Left lobe of liver (tissue), 2 donors: Measurements from ENCODE around the gene LRRC36. TPM values are rescaled to one million over a fixed set of nuclear protein-coding genes. Genes with fewer than 3 reads are reported as not detected.

Experiments used
- ATAC-seq: fragments of 200-7000 bp; cut with Tn5 transposase; one replicate; pipeline ENCODE4 v1.9.1; 2020; ENCODE audit warnings: mild to moderate bottlenecking, moderate library complexity
- DNase-seq: peaks from one replicate; pipeline ENCODE4 v3.0.0-alpha.2; 2020; ENCODE audit warnings: low spot score
- total RNA-seq: library from RNA; stranded (reverse); gene quantifications from one replicate; pipeline ENCODE4 v1.2.1, GENCODE V29; 2021
- donor health status: DM: no; HTN: no; CAD: no; lungs with moderate emphysema.
- donor health status: DM: no; HTN: yes; CAD: no.

Gene LRRC36
- total RNA-seq, 1 donor from 2014 or later: 0.25 TPM

DNA sequence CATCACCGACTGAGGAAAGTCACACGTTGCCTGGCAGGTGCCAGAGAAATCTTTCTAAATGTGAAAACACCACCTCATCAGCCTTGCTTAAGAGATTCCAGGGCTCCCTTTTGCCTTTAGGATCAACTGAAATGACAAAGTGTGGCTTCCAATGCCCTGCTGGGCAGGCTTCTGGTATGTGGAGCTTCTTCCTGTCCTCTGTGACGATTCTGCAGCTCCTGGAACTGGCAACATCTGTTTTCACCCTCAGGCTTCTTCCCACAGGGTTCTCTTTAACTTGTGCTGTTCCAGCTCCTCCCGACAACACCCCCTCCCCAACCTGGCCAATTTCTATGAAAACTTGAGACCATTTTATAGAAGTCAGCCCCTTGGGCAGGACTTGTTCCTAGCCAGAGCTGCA, 94.4 kb downstream of the LRRC36 start:
- no peak for ATAC-seq

DNA sequence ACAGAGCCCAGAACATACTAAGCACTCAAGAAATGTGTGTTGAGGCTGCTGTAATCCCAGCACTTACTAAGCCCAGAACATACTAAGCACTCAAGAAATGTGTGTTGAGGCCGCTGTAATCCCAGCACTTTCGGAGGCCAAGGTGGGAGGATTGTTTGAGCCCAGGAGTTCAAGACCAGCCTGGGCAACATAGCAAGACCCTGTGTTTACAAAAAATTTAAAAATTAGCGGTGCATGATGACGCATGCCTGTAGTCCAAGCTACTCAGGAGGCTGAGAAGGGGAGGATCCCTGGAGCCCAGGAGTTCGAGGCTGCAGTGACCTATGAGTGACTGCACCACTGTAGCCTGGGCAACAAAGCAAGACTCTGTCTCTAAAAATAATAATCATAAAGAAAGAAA, 96.4 kb downstream of the LRRC36 start:
- DNase-seq: no peak
- ATAC-seq: no peak

More for the DNA sequence above, 94.4 kb downstream of the LRRC36 start:
- DNase-seq: no peak

DNA sequence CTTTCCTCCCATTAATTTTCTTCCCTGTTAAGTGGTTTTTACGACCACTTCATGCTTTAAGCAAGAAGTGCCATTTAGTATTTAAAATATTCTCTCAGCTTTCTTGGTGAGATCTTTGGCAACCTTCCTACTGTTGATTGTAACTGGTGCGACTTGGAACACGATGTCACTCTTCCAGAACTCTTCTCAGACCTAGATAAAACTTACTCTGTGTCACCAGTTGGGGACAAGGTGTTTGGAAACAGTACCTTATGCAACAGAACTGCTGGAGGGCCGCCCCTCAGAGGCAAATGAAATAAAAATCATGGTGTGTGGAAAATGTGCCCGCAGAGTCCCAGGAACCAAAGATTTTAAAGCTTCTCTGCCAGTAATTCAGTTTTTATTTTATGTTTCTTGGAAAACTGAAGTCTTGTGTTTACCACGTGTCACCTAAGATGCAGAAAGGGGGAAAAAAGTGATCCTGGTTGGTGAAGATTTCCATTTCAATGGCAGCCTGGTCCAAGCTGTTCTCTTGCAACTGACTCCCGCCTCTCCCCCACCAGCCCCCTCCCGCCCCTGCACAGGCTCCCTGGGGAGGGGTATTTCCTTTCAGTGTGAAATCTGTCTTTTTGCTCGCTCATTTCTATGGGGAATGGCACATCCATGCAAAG, 97.1 kb downstream of the LRRC36 start:
- no peak for DNase-seq
- ATAC-seq: no peak

DNA sequence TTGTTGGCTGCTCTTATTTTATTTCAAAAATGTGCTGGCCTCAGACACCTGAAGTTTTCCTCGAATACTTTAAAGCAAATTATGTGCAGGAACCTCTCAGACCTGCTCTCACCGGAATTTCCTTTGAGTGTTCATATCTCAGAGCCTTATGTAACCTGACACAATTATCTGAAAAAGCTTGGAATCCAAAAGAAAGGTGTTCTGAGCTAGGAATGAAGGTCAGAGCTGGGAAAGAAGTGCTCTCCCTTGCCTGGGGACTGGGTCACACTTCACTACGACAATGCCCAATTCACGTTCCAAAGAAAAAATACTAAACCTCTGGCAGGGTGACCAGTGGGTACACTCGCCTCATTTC, 97.6 kb downstream of the LRRC36 start:
- ATAC-seq (no peak), DNase-seq (no peak)

DNA sequence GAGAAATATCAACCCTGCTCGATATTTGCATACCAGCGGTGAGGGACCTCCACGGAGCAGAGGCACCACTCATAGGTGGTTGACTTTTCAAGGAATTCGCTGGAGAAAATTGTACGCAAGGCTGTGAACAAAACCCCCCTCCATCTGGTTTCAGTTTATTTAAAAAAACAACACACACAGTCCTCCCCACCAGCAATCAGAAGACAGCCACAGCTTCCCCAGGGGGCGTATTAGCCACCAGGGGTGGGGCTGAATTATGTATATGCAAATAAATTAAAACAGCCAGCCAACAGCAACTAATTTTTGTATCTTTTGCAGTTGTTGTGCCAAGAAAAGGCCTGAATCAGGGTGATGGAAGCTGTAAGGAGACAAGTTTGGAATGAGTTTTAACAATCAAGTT, 98.4 kb downstream of the LRRC36 start:
- ATAC-seq: no peak
- DNase-seq: no peak

DNA sequence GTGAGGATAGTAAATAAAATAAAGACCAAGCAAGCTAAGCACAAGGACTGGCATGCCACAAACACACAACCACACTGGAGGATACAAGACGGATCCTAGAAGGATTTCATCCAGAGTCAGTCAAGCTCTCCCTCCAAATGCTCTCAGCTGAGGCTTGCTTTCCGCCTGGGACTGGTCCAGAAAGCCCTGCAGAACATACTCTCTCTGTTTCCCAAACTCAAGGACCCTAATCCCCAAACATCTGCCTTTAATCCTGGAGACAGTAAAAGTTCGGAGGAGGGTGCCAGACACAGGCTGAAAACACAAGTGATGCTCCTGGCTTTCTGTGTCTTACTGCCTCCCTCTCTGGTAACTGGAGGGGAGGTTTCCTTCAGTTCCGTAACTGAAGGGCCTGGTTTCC, 99.0 kb downstream of the LRRC36 start:
- ATAC-seq (no peak), DNase-seq (no peak)

DNA sequence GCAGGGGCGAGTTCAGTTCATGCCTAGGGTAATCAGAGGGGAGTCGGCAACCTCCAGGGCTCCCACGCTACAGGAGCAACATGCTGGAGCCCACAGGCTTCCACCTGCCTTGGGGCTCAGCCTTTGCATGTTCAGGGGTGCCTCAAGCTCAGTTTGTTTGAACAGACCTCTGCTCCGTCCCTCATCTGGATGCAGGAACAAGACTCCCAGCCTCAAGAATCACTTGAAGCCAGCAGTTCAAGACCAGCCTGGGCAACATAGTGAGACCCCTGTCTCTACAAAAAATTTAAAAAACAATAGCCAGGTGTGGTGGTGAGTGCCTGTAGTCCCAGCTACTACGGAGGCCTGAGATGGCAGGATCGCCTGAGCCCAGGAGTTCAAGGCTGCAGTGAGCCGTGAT, 99.4 kb downstream of the LRRC36 start:
- ATAC-seq: no peak

DNA sequence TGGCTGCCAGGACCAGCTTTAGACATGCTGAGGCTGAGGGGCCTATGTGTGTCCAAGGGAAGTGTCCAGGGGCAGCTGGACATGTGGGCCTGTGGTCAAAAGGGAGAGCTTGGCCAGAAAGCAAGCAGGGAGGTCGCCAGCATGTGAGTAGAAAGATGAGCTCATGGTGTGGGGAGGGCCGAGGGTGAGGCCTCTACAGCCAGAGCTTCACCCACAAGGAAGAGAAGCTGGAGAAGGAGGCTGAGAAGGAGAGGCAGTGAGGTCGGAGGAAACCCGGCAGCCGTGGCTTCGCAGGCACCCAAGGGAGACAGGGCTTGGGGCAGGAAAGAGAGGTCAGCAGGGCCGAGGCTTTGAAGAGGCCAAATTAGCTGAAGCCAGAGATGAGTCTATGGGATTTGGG, 100.3 kb downstream of the LRRC36 start:
- ATAC-seq: no peak
- DNase-seq: no peak

More for the DNA sequence above, 99.4 kb downstream of the LRRC36 start:
- DNase-seq: no peak

DNA sequence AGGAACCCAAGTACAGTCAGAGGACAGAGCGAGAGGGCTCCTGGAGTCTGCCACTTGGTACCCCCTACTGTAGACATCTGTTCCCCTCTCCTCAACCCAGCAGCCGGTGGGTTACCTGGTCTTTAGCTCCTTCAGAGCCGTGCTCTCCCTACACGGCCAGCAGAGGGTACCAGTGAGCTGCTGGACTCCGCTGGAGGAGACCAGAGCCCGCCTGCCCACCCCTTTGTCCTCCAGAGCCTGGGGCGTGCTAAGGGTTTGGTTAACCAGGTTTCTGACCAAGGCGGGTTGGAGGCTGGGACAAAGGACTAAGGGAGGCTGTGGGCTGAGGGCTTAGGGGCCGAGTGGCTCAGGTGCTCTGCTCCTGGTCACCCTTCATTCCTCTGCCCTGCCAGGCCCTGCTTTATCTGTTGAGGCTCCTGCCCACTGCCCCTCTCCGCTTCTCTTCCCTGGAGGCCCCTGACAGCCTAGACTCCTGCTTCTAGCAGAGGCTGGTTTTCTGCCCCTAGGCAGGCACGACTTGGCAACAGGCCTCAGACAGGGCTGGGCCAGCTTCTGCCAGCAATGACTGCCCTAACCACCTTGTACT, 101.6 kb downstream of the LRRC36 start:
- peak; percentile 72 for DNase-seq
- ATAC-seq: peak; percentile 54

DNA sequence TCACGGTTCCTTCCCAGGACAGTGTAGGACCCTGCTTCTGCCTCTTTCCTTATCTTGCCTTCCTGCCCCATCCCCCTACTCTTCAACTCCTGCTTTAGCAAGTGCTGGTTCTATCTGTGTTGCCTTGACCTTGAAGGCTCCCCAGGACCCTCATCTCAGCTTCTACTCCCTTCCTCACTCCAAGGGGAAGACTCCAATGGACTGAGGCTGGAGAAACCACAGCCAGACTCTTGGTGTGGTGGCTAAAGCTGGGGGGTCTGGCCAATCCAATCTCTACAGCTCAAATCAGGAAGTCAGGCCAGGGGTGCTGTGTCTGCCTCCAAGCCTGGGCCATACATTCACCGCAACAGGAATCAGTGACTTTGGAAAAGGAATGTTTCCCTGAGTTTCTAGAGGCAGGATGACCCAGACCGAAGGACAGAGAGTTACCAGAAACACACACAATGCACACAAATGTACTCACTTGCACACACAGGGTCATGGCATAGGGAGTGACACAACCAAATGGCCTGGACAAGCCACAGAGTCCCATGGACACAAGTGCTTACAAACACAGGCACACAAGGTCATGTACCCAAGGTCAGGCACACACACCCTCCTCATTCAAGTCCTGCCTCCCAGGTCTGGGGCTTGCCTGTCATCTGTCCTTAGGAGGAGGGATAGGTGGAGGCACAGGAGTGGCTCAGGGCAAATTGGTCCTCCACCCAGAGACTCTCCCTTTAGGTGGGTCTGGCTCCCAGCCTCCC, 102.6 kb downstream of the LRRC36 start:
- ATAC-seq (no peak), DNase-seq (no peak)

DNA sequence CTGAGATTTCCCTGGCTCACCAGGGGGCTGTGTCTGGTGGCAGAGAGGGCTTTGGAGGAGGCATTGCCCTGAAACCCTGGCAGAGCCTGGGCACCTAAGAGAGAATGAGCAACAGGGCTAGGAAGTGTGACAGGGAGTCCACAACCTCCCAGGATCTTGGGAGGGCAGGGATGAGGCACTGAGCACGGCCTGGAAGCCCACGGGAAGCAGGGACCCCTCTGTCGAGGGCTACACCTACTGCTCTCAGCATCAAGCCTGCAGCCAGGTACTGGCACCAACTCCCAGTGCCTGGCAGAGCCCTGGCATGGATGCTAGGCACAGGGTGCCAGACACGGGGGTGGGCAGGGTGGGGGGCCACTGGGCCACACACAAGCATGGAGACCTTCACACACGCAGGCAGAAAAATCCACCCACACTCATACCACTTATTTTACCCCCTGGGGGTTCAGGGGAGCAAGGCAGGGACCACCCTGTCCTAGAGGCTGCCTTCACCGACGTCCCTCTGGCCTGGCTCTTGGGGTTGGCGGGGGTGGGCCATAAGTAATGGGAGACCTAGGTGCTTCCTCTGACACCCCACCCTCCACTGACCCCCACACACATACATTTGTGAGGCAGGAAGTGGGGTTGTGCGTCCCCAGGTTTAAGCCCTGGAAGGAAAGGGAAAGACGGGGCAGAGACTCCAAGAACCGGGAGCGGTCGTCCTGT, 103.3 kb downstream of the LRRC36 start:
- no peak for ATAC-seq

DNA sequence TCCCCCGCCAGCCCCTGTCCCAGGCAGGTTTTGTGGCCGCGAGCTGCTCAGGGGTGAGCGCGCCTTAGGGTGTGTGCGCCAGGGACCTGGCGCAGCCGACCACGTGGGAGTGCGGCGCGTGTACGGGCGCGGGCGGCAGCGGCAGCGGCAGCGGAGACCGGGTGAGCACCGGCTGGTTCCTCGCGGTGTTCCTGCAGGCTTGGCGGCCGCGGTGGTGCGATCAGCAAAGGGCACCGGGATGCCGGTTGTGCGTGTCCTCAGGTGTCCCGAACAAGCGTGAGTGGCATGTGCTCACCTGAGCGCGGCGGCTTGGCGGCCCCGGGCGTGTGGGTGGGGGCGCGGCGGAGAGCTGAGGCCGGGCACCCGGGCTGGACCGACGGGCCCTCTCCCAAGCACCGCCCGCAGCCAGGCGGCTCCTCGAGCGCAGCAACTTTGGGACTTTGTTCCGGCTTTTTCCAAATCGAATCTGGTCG, 103.9 kb downstream of the LRRC36 start:
- ATAC-seq: peak; percentile 75
- no peak for DNase-seq

More for the DNA sequence above, 103.3 kb downstream of the LRRC36 start:
- DNase-seq: no peak

DNA sequence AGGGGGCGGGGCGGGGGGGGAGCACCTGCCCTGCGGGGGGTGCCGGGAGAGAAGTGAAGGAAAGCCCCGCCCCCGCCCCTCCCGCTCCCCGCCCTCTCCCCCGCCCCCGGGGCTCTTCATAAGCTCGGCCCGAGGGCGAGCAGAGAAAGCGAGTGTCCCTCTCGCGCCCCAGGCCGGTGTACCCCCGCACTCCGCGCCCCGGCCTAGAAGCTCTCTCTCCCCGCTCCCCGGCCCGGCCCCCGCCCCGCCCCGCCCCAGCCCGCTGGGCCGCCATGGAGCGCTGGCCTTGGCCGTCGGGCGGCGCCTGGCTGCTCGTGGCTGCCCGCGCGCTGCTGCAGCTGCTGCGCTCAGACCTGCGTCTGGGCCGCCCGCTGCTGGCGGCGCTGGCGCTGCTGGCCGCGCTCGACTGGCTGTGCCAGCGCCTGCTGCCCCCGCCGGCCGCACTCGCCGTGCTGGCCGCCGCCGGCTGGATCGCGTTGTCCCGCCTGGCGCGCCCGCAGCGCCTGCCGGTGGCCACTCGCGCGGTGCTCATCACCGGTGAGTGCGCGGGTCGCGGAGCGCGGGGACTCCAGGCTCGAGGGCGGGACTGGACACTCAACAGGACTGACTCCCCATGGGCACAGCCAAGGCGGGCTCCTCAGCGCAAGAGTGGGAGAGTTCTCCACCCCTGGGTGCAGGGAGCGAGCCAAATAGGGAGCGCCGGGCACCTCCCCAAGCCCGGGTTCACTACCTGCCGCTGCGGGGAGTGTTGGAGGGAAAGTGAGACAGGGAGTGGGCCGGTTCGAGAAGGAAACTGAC, 104.6 kb downstream of the LRRC36 start, which contains the start of gene HSD11B2:
HSD11B2 (plus strand) TSS at position 145 of the 798 bp plus-strand sequence; CDS start at position 273, 128 bp downstream.
- ATAC-seq (peak; percentile 76), DNase-seq (peak; percentile 88)

DNA sequence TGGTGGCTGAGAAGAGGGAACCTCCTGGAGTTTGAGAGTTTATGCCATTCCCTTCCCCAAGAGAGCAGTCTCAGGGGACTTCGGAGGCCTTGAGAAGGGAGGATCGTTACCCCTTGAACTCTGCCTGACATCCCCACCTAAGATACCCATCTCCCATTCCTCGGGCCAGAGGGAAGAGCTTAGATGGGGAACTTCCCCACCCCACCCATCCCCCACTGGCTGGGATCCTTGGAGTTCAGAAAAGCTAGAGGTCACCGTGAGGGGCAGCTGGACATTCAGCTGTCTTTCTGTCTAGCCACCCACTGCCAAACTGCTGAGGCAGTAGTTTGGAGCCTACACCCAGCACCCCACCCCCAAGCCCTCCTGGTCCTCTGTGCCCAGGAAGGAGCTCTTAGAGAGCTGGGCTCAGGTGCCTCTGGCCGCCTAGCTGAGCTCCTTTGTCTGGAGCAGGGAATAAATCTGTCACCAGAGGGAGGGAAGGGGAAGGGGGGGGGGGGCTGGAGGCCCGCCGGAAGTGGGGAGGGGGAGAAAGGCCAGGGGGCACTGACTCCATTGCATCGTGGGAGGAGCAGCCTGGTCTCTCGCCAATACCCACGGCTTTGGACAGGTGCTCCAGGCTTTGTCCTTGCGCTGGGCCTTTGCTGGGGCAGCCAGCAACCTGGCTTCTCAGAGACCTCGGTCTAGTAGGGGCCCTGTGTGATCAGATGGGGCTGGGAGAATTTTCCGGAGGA, 105.3 kb downstream of the LRRC36 start:
- DNase-seq: no peak
- ATAC-seq: no peak

DNA sequence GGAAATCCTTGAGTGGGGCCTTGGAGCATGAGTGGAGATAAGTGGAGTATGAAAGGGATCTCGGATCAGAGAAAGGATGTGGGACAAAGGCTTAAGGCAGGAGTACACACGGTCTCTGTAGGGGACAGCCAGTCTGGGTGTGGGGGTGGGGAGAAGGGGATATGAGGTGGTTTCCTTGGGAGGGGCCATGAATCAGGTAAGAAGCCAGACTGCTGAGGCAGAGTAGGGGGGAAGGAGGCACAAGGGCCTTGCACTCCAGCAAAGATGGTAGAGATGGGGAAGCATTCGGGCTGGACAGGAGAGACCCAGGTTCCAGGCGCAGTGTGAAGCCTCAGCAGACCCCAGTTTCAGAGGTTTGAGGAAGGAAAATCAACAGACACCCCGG, 105.9 kb downstream of the LRRC36 start:
- no peak for DNase-seq
- ATAC-seq: no peak

DNA sequence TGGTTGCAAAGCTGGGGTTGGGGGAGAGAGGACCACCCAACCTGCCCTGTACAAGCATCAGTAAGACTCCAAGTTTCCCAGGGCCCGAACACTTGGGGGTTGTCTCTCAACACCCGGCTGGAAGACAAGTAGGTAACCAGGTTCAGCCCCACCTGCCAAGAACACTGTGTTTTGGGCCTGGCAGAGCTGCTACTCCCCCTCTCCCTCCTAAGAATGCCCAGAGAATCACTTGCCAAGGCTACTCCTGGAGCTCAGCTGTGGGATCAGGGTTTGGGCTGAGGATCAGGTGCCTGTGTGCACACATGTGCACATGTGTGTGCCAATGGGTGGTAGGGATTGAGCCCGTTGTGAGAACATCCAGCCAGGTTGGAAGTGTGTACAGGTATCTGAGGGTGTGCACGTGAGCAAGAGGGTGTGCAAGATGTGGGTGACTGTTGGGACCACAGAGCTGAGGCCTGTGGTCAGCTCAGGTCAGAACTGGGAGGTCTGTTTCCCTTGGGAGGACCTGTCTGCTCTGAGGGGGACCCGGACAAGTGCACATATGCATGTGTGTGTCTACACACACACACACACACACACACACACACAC, 106.6 kb downstream of the LRRC36 start:
- ATAC-seq (no peak), DNase-seq (no peak)
